Mesothelial cell of epicardium (in vitro differentiated cells): Measurements from ENCODE around the gene SRMS. TPM values are rescaled to one million over a fixed set of nuclear protein-coding genes. Genes with fewer than 3 reads are reported as not detected.

ENCODE experiments used
- DNase-seq, 2 experiments: peaks; one replicate each; pipeline ENCODE4 v3.0.0; 2021; ENCODE audit warnings: low spot score in 2 of 2; ENCODE audit not compliant: unreplicated experiment in 2 of 2
- H3K27ac Mint-ChIP-seq: 2 replicates; pipeline ENCODE4 v1.8.0; 2021; ENCODE audit warnings: mixed read lengths
- H3K27me3 Mint-ChIP-seq: 2 replicates; pipeline ENCODE4 v1.8.0; 2021; ENCODE audit warnings: low read depth, mixed read lengths
- H3K36me3 Mint-ChIP-seq: 2 replicates; pipeline ENCODE4 v1.8.0; 2021; ENCODE audit warnings: mixed read lengths
- H3K4me1 Mint-ChIP-seq: 2 replicates; pipeline ENCODE4 v1.8.0; 2021; ENCODE audit warnings: mixed read lengths
- H3K4me3 Mint-ChIP-seq: 2 replicates; pipeline ENCODE4 v1.8.0; 2021; ENCODE audit warnings: mild to moderate bottlenecking, moderate library complexity, mixed read lengths
- H3K9me3 Mint-ChIP-seq: 2 replicates; pipeline ENCODE4 v1.8.0; 2021; ENCODE audit warnings: mixed read lengths
- CTCF ChIP-seq: fragments of 200-600 bp; sonication (generic); IDR thresholded peaks from one replicate; pipeline ENCODE4 v1.5.0; 2021; ENCODE audit warnings: antibody characterized with exemption; ENCODE audit not compliant: unreplicated experiment
- total RNA-seq: library from RNA; stranded (reverse); gene quantifications from 3 replicates; pipeline ENCODE4 v1.2.1, GENCODE V29; 2021

SRMS gene
- total RNA-seq, 1 donor from 2014 or later: not detected

- TF ChIP-seq CTCF: no peak
- Mint-ChIP-seq H3K27ac (peak overlapping the region; percentile 83), H3K9me3 (peaks cover 3% of the 10 kb centered on the region), H3K4me3 (peak overlapping the region; percentile 84), H3K27me3 (peaks cover 3% of the 10 kb centered on the region), H3K4me1 (peaks cover 21% of the 10 kb centered on the region), H3K36me3 (peaks cover 18% of the 10 kb centered on the region)
- DNase-seq: peak; percentile 52 to 70
Observed at GRCh38 chr20:63520934-63521601, 26.5 kb downstream of the SRMS start.

GRCh38 chr20:63520504-63520933, 27.0 kb downstream of the SRMS start, which contains the start of gene PPDPF:
TSS of gene PPDPF (plus strand) at chr20:63520765. CDS start at chr20:63521309, 544 bp downstream.
- H3K4me3 Mint-ChIP-seq: peak within 1 kb of the TSS; percentile 84
- peak within 1 kb of the TSS; percentile 83 for H3K27ac Mint-ChIP-seq
- H3K36me3 Mint-ChIP-seq: peaks cover 18% of the 10 kb centered on the region
- H3K4me1 Mint-ChIP-seq: peaks cover 21% of the 10 kb centered on the region
- H3K27me3 Mint-ChIP-seq: peaks cover 7% of the 10 kb centered on the region
- DNase-seq: peak; percentile 83 to 86
- H3K9me3 Mint-ChIP-seq: peaks cover 3% of the 10 kb centered on the region
- no peak for TF ChIP-seq CTCF

- Mint-ChIP-seq H3K4me3 (peak overlapping the region; percentile 67), H3K27me3 (peaks cover 8% of the 10 kb centered on the region), H3K9me3 (peaks cover 3% of the 10 kb centered on the region), H3K4me1 (peaks cover 19% of the 10 kb centered on the region), H3K36me3 (peaks cover 18% of the 10 kb centered on the region), H3K27ac (no peak overlapping the region)
- DNase-seq: peak; percentile 58 to 75
- no peak for TF ChIP-seq CTCF
Observed at GRCh38 chr20:63519668-63520503, 27.7 kb downstream of the SRMS start.

DNA sequence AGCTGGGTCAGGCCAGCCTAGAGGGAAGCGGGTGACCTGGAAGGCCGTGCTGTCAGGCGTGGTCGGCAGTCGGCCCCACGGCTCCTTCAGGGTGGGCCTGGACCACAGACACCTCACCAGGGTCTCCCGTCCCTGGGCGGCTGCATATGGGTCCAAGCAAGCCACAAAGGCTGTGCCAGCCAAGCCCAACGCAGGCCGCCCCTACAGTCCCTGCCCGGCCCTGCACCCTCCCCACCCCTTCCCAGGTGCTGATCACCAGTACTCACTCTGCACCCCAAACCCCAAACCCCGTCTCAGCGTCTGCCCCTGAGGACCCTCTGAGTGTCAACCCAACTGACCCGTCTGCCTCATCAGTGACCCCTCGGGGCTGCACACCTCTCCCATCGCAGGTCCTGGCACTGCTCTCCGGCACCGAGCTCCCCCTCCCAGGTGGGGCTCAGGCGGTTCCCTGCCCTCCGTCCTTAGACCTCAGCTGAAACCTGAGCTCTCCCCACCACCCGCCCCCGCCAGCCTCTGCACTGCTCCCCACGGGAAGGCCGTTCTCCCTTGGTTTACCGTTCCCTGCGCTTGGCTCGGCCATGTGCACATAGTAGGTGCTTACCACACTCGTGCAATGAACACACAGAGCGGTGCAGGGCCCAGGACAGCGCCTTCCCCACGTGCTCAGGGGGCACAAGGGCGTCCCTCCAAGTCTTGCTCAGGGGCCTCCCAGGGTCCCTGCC, 28.4 kb downstream of the SRMS start:
- Mint-ChIP-seq H3K36me3 (peaks cover 15% of the 10 kb centered on the region), H3K27ac (no peak overlapping the region), H3K4me3 (peak overlapping the region; percentile 67), H3K27me3 (peaks cover 10% of the 10 kb centered on the region), H3K4me1 (peaks cover 17% of the 10 kb centered on the region), H3K9me3 (peaks cover 3% of the 10 kb centered on the region)
- TF ChIP-seq CTCF: no peak
- peak in 1 of 2 experiments; percentile 17 for DNase-seq

DNA sequence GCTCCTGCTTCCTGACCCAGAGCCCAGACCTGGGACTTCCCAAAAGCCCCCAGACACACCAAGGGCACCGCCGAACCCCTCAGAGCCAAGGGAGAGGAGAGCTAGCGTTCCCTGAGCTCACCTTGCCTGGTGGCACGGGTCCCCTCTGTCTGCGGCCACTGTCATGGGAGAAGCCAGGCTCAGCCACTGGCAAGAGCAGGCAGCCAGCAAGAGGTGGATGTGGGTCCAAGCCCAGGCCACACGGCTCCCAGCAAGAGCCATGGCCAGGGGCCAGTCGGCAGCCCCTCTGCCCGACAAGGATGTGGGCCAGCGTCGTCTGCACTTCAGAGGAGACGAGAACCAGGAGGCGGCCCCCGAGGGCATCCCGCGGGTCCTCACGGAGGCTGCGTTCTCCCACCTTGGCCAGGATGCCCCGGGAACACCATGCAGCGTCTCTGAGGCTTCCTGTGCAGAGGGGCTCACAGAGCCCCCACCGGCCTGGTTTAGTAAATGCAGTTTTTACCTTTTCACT, 29.1 kb downstream of the SRMS start:
- H3K9me3 Mint-ChIP-seq: peaks cover 2% of the 10 kb centered on the region
- peaks cover 10% of the 10 kb centered on the region for H3K36me3 Mint-ChIP-seq
- DNase-seq: peak in 1 of 2 experiments; percentile 13
- peak overlapping the region; percentile 67 for H3K4me3 Mint-ChIP-seq
- TF ChIP-seq CTCF: no peak
- no peak overlapping the region for H3K27ac Mint-ChIP-seq
- H3K27me3 Mint-ChIP-seq: peaks cover 14% of the 10 kb centered on the region
- H3K4me1 Mint-ChIP-seq: peaks cover 17% of the 10 kb centered on the region
